Stimulated activated CD8-positive, alpha-beta memory T cell treated with anti-CD3 and anti-CD28 coated beads, Interleukin-12 subunit alpha, Interleukin-12 subunit beta, amount 100 ng/mL, for 24 hours (primary cell): ENCODE measurements around the gene DAPK3.

Experiments used
- DNase-seq: peaks from one replicate; pipeline ENCODE4 v3.0.0-alpha.2; 2020; ENCODE audit errors: extremely low read depth

The DAPK3 gene

GRCh38 chr19:3914199-3914598 lies 56.7 kb downstream of the DAPK3 start:
- no peak for DNase-seq

- DNase-seq, result no peak
Observed at GRCh38 chr19:3910105-3910504, 60.8 kb downstream of the DAPK3 start.
